CD4-positive, alpha-beta T cell treated with Interferon alpha-2 for 1 hour (primary cell): ENCODE measurements around the gene METTL15.
"Not testable (repeated sequence)": the region's sequence is repeated elsewhere in the genome, so short reads cannot be mapped to it uniquely, and the experiment has no call there.

Experiments used
- DNase-seq, 2 donors: peaks; one replicate each; pipeline ENCODE4 v3.0.0-alpha.2; 2020 to 2022

The METTL15 gene

GRCh38 chr11:28223994-28224393 lies 115.8 kb downstream of the METTL15 start:
- no peak for DNase-seq

DNA sequence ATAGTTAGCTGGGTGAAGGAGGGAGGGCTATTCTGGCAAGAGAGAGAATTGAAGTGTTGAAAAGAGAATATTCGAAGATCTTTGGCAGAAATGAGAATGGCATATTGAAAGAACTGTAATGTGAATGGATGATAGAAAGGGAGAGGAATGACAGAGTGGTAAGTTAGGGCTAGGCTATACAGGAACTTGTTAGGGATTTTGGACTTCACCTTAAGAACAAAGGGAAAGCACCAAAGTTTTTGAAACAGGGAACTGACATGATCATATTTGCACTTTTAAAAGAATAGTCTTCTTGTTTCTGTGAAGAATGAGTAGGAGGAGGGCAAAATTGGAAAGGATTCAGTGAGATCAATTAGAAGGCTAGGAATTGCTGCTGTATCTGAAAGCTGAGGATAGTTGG lies 119.3 kb downstream of the METTL15 start:
- DNase-seq: no peak

- DNase-seq: no peak
These were observed 120.2 kb downstream of the METTL15 start for GRCh38 chr11:28228196-28228895.

DNA sequence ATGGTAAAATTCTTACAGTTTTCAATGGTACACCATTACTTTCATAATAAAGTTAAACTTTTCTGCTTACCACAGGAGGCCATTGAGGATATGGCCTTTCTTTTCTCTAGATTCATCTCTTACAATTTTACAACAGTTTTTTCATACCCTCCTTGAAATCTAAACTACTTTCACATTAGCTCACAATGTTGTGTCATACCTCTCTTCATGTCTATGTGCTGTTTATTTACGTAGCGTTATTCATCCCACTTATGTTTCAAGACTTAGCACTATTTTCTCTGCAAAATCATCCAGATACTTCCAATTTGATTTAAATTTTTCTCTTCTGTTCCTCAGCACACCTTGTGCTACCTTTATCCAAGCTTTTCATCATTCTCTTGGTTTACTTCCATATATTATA lies 123.3 kb downstream of the METTL15 start:
- no peak for DNase-seq

DNA sequence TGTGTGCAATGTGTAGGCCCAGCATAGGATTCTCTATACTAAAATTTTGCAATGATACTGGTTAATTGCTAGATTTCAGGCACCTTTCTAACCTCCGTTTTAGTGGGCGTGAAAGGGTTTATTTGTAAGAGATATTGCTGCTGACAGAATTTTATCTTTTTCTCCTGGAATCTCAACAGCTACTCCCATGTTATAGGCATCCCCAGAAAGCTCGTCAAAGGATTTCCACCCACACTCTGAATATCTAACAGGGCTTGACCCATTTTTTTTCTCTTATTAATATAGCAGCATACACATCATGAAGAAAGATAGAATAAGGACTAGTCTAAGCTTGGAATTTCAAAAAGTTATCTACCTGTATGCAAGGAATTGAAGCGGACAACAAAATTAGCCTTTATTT lies 124.5 kb downstream of the METTL15 start:
- DNase-seq: no peak

- DNase-seq: no peak
These were observed 133.6 kb downstream of the METTL15 start for GRCh38 chr11:28241760-28242159.

- DNase-seq: no peak
These were observed 134.4 kb downstream of the METTL15 start for GRCh38 chr11:28242596-28242995.

- no peak for DNase-seq
These were observed 134.9 kb downstream of the METTL15 start for GRCh38 chr11:28243061-28243460.

DNA sequence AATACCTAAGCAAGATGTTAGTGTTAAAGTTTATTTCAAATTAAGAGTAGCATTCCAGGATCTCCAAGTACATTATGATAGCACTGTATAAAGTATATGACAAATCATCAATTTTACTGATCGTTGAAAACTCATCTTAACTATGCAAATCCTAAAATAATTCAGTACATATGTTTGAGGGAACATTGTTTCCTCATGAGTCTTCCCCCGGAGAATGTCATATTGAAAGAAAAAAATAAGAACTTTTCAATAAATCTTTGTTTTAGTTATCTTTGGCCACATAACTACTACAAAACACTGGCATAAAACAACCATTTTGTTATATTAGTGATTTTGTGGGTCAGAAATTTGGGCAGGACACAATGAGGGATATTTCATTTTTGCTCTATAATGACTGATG lies 135.4 kb downstream of the METTL15 start:
- no peak for DNase-seq

DNA sequence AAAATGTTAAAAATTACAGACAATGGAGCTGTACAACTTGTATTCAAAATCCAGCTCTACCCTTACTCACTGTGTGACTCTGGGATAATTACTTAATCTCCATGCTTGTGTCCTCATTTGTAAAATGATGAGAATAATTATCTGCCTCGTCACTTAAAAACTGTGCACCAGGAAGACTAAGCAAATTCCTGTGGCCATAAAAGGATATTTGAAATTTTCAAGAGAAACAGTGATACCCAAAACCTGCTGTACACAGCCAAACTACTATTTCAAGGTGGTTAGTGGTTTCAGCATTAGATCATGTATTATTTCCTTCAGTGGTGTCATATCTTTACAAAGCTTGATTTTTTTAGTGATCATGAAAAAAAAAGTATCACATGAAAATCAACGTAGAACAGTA lies 136.9 kb downstream of the METTL15 start:
- no peak for DNase-seq

DNA sequence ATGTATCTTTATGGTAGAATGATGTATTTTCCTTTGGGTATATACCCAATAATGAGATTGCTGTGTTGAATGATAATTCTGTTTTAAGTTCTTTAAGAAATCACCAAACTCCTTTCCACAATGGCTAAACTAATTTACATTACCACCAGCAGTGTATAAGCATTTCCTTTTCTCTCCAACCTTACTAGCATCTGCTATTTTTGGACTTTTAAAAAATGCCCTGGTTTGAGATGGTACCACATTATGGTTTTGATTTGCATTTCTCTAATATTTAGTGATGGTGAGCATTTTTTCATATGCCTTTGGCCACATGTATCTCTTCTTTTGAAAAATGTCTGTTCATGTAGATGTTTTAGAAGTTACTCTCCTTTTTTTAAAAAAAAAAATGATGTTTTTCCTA lies 142.0 kb downstream of the METTL15 start:
- DNase-seq: no peak

- no peak for DNase-seq
These were observed 143.1 kb downstream of the METTL15 start for GRCh38 chr11:28251257-28251656.

DNA sequence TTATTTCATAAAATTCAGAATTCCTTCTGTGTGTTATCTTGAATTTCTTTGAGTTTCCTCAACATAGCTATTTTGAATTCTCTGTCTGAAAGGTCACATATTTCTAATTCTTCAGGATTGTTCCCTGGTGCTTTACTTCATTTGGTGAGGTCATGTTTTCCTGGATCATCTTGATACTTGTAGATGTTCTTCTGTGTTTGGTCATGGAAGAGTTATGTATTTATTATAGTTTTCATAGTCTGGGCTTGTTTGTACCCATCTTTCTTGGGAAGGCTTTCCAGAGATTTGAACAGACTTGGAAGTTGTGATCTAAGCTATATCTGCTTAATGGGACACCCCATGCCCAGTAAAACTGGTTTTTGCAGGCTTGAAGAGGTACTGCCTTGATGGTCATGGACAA lies 149.6 kb downstream of the METTL15 start:
- no peak for DNase-seq

- no peak for DNase-seq
These were observed 151.1 kb downstream of the METTL15 start for GRCh38 chr11:28259177-28259843.

- DNase-seq: no peak
These were observed 160.7 kb downstream of the METTL15 start for GRCh38 chr11:28268925-28269324.

DNA sequence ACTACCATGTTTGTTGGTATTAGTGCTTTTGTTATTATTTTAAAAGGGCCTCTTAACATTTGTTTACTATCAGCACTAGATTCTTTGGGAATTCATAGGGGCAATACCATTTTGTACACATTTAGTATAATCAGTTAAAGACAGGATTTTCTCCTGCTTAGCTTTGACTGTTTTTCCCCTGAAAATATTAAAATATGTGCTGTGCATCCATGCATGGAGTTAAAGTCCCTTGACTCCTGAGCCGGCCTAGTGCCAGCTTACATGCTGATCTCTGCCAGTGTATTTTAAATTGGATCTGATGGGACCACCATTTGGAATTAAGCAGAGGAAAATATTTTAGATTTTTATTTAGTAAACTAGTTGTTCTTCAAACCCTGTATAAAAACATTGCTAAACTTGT lies 161.4 kb downstream of the METTL15 start:
- no peak for DNase-seq

DNA sequence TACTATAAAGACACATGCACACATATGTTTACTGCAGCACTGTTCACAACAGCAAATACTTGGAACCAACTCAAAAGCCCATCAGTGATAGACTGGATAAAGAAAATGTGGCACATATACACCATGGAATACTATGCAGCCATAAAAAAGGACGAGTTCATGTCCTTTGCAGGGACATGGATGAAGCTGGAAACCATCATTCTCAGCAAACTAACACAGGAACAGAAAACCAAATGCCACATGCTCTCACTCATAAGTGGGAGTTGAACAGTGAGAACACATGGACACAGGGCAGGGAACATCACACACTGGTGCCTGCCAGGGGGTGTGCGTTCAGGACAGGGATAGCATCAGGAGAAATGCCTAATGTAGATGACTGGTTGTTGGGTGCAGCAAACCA lies 164.1 kb downstream of the METTL15 start:
- not testable (repeated sequence) for DNase-seq

DNA sequence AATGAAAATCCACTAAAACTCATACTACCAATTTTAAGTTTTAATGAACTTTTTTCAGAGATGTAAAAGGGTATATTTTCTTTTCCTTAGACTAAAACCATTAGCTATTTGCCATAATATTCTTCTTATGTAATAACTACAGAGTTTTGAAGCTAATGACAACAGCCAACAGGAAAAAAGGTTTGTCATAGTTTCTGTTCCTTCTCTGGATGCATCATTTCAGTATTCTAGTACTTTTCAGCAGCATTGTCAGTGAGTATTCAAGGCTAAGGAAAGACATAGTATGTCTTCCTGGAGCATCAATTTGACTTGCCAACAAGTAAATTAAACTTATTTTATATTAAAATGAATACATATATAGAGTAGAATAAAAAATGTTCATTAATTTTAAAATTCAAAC lies 166.0 kb downstream of the METTL15 start:
- no peak for DNase-seq

DNA sequence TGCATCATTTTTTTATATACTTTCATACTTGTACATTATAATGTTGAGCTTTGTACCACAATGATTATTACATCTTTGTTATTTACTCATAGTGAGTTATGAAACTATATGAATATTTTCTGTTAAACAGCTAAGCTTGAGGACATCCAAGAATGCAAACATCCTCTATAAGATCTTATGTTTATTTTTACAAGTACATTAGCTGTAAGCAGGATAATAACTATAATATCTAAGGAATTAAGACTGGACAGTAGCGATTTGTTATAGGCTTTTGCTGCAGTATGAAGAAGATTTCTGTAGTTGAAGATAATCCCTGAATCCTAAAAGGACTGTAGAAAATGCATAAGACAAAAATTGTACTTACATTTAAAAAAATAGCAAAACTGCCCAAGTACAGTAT lies 176.0 kb downstream of the METTL15 start:
- no peak for DNase-seq

- no peak for DNase-seq
These were observed 181.3 kb downstream of the METTL15 start for GRCh38 chr11:28289444-28289843.

DNA sequence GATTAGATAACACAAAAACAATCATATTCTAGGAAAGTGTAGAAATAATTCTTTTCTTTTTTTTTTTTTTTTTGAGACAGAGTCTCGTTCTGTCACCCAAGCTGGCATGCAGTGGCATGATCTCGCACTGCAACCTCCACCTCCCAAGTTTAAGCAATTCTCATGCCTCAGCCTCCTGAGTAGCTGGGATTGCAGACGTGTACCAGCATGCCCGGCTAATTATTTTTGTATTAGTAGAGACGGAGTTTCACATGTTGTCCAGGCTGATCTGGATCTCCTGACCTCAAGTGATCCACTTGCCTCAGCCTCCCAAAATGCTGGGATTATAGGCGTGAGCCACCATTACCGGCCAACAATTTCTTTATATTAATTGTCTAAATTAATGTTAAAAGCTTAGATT lies 182.8 kb downstream of the METTL15 start:
- not testable (repeated sequence) for DNase-seq

DNA sequence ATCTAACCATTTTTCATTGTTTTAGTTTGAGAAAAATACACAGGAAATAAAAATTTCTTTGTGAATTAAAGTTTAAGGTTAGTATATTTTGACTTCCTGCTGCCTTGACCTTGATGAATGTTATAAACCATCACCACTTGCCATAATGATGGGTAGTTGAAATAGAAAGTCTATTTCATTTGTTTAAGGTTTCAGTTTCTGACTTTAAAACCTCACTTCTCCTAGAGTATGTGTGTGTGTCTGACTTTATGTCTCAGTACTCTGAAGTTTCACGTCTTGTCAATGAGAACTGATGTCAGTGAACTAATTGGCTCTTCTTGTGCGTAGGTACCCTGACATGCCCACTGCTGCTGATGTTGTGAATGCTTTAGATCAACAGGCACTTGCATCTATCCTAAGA lies 188.2 kb downstream of the METTL15 start:
- DNase-seq: no peak

DNA sequence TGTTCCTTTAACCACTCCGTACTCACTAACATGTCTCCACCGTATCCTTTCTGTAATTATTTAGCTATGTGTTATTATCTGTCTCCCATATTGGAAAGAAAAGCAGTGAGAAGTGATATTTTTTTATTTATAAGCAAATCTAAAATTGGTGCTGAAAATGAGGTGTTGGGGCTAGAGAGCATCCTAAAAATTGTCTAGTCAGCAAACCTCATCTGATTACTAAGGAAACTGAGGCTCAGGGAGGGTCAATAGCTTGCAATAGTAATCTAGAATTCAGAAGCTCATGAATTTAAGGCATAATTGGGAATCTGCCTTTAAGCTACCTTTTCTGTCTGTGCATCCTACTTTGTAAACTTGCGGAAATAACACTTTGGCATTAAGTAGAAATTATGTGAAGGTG lies 190.0 kb downstream of the METTL15 start:
- no peak for DNase-seq

- no peak for DNase-seq
These were observed 195.4 kb downstream of the METTL15 start for GRCh38 chr11:28303477-28304191.
